IMR-90 (cell line): ENCODE measurements around the gene MCTP2. TPM values are rescaled to one million over a fixed set of nuclear protein-coding genes. Genes with fewer than 3 reads are reported as not detected.

ENCODE experiments used
- ATAC-seq: fragments of 200-7000 bp; cut with Tn5 transposase; 2 replicates; pipeline ENCODE4 v1.9.1; 2020; ENCODE audit warnings: low read depth, mild to moderate bottlenecking, moderate library complexity
- BruUV-seq: library from RNA; stranded (reverse); fragments of 400-500 nt; replicated peaks from 2 replicates; lab custom pipeline; 2021; lab: Mats Ljungman, UMichigan
- CTCF ChIA-PET: fragments of 300-600 bp; formaldehyde crosslinking; extraction: SDS; loops from one replicate; lab custom pipeline; 2021; ENCODE audit warnings: antibody characterized with exemption; lab: Yijun Ruan, JAX
- POLR2A ChIA-PET: fragments of 300-600 bp; sonication (Branson Sonifier 250); formaldehyde crosslinking; loops from one replicate; lab custom pipeline; 2022; ENCODE audit warnings: antibody characterized with exemption; ENCODE audit not compliant: unreplicated experiment; lab: Charles Lee
- DNase-seq: peaks from one replicate; pipeline ENCODE4 v3.0.0; 2013
- H2AFZ ChIP-seq: replicated peaks from 2 replicates; pipeline ENCODE3; 2013; ENCODE audit warnings: low read length, mild to moderate bottlenecking; ENCODE audit not compliant: poor library complexity
- H2AK5ac ChIP-seq: 2 replicates; pipeline ENCODE4 v1.6.1; 2013; ENCODE audit warnings: low read depth, low read length, inconsistent platforms
- H2AK9ac ChIP-seq: replicated peaks from 2 replicates; pipeline ENCODE3; 2013; ENCODE audit warnings: mild to moderate bottlenecking, low read depth, low read length, moderate library complexity; ENCODE audit not compliant: poor library complexity
- H2BK120ac ChIP-seq: 2 replicates; pipeline ENCODE4 v1.6.1; 2013; ENCODE audit warnings: low read depth, low read length, inconsistent platforms
- H2BK15ac ChIP-seq: 3 replicates; pipeline ENCODE4 v1.6.1; 2013; ENCODE audit warnings: low read depth, low read length, inconsistent platforms
- H2BK20ac ChIP-seq: 2 replicates; pipeline ENCODE4 v1.6.1; 2013; ENCODE audit warnings: low read depth, mild to moderate bottlenecking, inconsistent platforms, low read length, moderate library complexity
- H2BK5ac ChIP-seq: 2 replicates; pipeline ENCODE4 v1.6.1; 2013; ENCODE audit warnings: mild to moderate bottlenecking, low read depth, low read length, inconsistent platforms; ENCODE audit not compliant: poor library complexity, severe bottlenecking
- H3K14ac ChIP-seq: replicated peaks from 2 replicates; pipeline ENCODE4 v1.6.1; 2013; ENCODE audit warnings: low read depth, low read length, inconsistent platforms
- H3K18ac ChIP-seq: 2 replicates; pipeline ENCODE4 v1.6.1; 2013; ENCODE audit warnings: low read depth, low read length, control low read depth
- H3K23ac ChIP-seq: 2 replicates; pipeline ENCODE4 v1.6.1; 2013; ENCODE audit warnings: low read depth, low read length, inconsistent platforms
- H3K27ac ChIP-seq: 2 replicates; pipeline ENCODE4 v1.5.1; 2013; ENCODE audit warnings: mild to moderate bottlenecking, control low read depth, low read length; ENCODE audit not compliant: insufficient read depth
- H3K27me3 ChIP-seq: 2 replicates; pipeline ENCODE4 v1.6.1; 2013; ENCODE audit warnings: low read length; ENCODE audit not compliant: control insufficient read depth, insufficient read depth
- H3K36me3 ChIP-seq: 2 replicates; pipeline ENCODE4 v1.6.1; 2013; ENCODE audit warnings: low read length, mixed read lengths; ENCODE audit not compliant: control insufficient read depth, insufficient read depth
- H3K4ac ChIP-seq: 2 replicates; pipeline ENCODE4 v1.6.1; 2013; ENCODE audit warnings: low read depth, low read length, inconsistent platforms
- H3K4me1 ChIP-seq: 2 replicates; pipeline ENCODE4 v1.6.1; 2013; ENCODE audit warnings: low read length, mixed read lengths; ENCODE audit not compliant: control insufficient read depth, insufficient read depth
- H3K4me2 ChIP-seq: 2 replicates; pipeline ENCODE4 v1.6.1; 2013; ENCODE audit warnings: low read depth, mild to moderate bottlenecking, control low read depth, low read length, moderate library complexity
- H3K4me3 ChIP-seq: 2 replicates; pipeline ENCODE4 v1.5.1; 2013; ENCODE audit warnings: low read depth, mild to moderate bottlenecking, control low read depth, low read length, moderate library complexity; ENCODE audit not compliant: insufficient read depth
- H3K56ac ChIP-seq: 2 replicates; pipeline ENCODE4 v1.6.1; 2013; ENCODE audit warnings: low read length, inconsistent platforms; ENCODE audit not compliant: insufficient read depth; ENCODE audit errors: extremely low read depth
- H3K79me1 ChIP-seq, 2 experiments: 2 replicates each; pipeline ENCODE4 v1.6.1; 2013; ENCODE audit warnings: low read length in 2 of 2, inconsistent platforms in 1 of 2, low read depth in 1 of 2
- H3K9ac ChIP-seq: 2 replicates; pipeline ENCODE4 v1.6.1; 2013; ENCODE audit warnings: low read depth, low read length, control low read depth
- H3K9me1 ChIP-seq: 2 replicates; pipeline ENCODE4 v1.6.1; 2013; ENCODE audit warnings: low read length, inconsistent platforms; ENCODE audit not compliant: insufficient read depth
- H3K9me3 ChIP-seq: 2 replicates; pipeline ENCODE4 v1.6.1; 2013; ENCODE audit warnings: low read length; ENCODE audit not compliant: control insufficient read depth, insufficient read depth
- H4K20me1 ChIP-seq: 2 replicates; pipeline ENCODE4 v1.6.1; 2013; ENCODE audit warnings: low read length, inconsistent platforms; ENCODE audit not compliant: insufficient read depth
- H4K5ac ChIP-seq: 2 replicates; pipeline ENCODE4 v1.6.1; 2013; ENCODE audit warnings: mild to moderate bottlenecking, low read depth, low read length, control low read depth
- H4K8ac ChIP-seq, 2 experiments: 2 replicates each; pipeline ENCODE4 v1.6.1; 2013; ENCODE audit warnings: low read depth in 2 of 2, low read length in 2 of 2, control low read depth in 1 of 2, inconsistent platforms in 1 of 2
- H4K91ac ChIP-seq: 2 replicates; pipeline ENCODE4 v1.6.1; 2013; ENCODE audit warnings: low read depth, low read length, inconsistent platforms; ENCODE audit not compliant: insufficient read depth
- BHLHE40 ChIP-seq: fragments of 150-350 bp; IDR thresholded peaks from 2 replicates; pipeline ENCODE4 v1.6.1; 2016; ENCODE audit warnings: mild to moderate bottlenecking, low read depth, low read length
- CEBPB ChIP-seq: IDR thresholded peaks from 2 replicates; pipeline ENCODE4 v1.6.1; 2012; ENCODE audit warnings: low read depth, low read length, improper control_type of control experiment
- CHD1 ChIP-seq: IDR thresholded peaks from 2 replicates; pipeline ENCODE4 v1.6.1; 2012; ENCODE audit warnings: low read depth, low read length, improper control_type of control experiment
- CTCF ChIP-seq: conservative IDR thresholded peaks from 2 replicates; pipeline ENCODE4 v1.5.1; 2012; ENCODE audit warnings: mild to moderate bottlenecking, low read depth, low read length, improper control_type of control experiment
- ELK1 ChIP-seq: fragments of 150-350 bp; IDR thresholded peaks from 2 replicates; pipeline ENCODE4 v1.6.1; 2016; ENCODE audit warnings: low read depth, mild to moderate bottlenecking, low read length, moderate library complexity, borderline replicate concordance
- FOS ChIP-seq: fragments of 150-350 bp; IDR thresholded peaks from 2 replicates; pipeline ENCODE4 v1.6.1; 2016; ENCODE audit warnings: low read depth, low read length
- MAFK ChIP-seq: IDR thresholded peaks from 2 replicates; pipeline ENCODE4 v1.6.1; 2012; ENCODE audit warnings: low read depth, low read length, improper control_type of control experiment
- MAZ ChIP-seq: IDR thresholded peaks from 2 replicates; pipeline ENCODE4 v1.6.1; 2012; ENCODE audit warnings: low read depth, mild to moderate bottlenecking, low read length, improper control_type of control experiment, moderate library complexity, borderline replicate concordance
- MXI1 ChIP-seq: IDR thresholded peaks from 2 replicates; pipeline ENCODE4 v1.6.1; 2012; ENCODE audit warnings: low read depth, mild to moderate bottlenecking, low read length, moderate library complexity, borderline replicate concordance
- NFE2L2 ChIP-seq: fragments of 150-350 bp; IDR thresholded peaks from 2 replicates; pipeline ENCODE4 v1.6.1; 2016; ENCODE audit warnings: low read depth, mild to moderate bottlenecking, low read length
- POLR2A ChIP-seq: IDR thresholded peaks from 2 replicates; pipeline ENCODE4 v1.6.1; 2012; ENCODE audit warnings: mild to moderate bottlenecking, low read depth, low read length
- RAD21 ChIP-seq: IDR thresholded peaks from 2 replicates; pipeline ENCODE4 v1.6.1; 2012; ENCODE audit warnings: low read length, improper control_type of control experiment
- RCOR1 ChIP-seq: IDR thresholded peaks from 2 replicates; pipeline ENCODE4 v1.6.1; 2012; ENCODE audit warnings: mild to moderate bottlenecking, low read length, improper control_type of control experiment; ENCODE audit not compliant: insufficient replicate concordance
- RFX5 ChIP-seq: IDR thresholded peaks from 2 replicates; pipeline ENCODE4 v1.8.0; 2012; ENCODE audit warnings: low read depth, mild to moderate bottlenecking, low read length, moderate library complexity
- SMC3 ChIP-seq: fragments of 150-350 bp; IDR thresholded peaks from 2 replicates; pipeline ENCODE4 v1.6.1; 2016; ENCODE audit warnings: low read depth, mild to moderate bottlenecking, antibody characterized with exemption, low read length, moderate library complexity
- USF2 ChIP-seq: fragments of 150-350 bp; IDR thresholded peaks from 2 replicates; pipeline ENCODE4 v1.6.1; 2017; ENCODE audit warnings: mild to moderate bottlenecking, antibody characterized with exemption, low read length, low read depth
- WGBS, 2 experiments: methylation state at CpG; one replicate each; pipeline versions ENCODE4 v1.1.5 to v1.1.7; 2013; ENCODE audit warnings: missing lambda C conversion rate in 2 of 2; ENCODE audit not compliant: insufficient read length in 1 of 2; ENCODE audit errors: extremely low coverage in 2 of 2; 5-methylcytosine and 5-hydroxymethylcytosine counted together
- dilution Hi-C: fragments of 300-500 bp; cut with HindIII; formaldehyde crosslinking; loops from one replicate; pipeline ENCODE4 v1.14.3; 2018; ENCODE audit warnings: low sequenced_read_pairs; ENCODE audit not compliant: unreplicated experiment
- in situ Hi-C: fragments of 300-500 bp; cut with MboI; formaldehyde crosslinking; loops from 3 replicates; pipeline ENCODE4 v1.14.3; 2019; ENCODE audit warnings: low sequenced_read_pairs, inconsistent platforms, mixed read lengths
- intact Hi-C: fragments of 100-400 bp; cut with micrococcal nuclease; formaldehyde crosslinking; loops from 2 replicates; pipeline ENCODE4 v1.10.0; 2022
- polyA plus RNA-seq, 3 experiments: library from polyadenylated mRNA; depleted of rRNA; stranded (reverse); fragments of >200 nt; gene quantifications; 2 replicates each; pipeline ENCODE4 v1.2.3, GENCODE V29; 2012; ENCODE audit warnings: low replicate concordance in 1 of 3
- total RNA-seq: library from RNA; depleted of rRNA; stranded (reverse); fragments of >200 nt; gene quantifications from 2 replicates; pipeline ENCODE4 v1.2.3, GENCODE V29; 2012

MCTP2 gene
- total and polyA plus RNA-seq, 2 of the 4 experiments (the other 2 are of a cell fraction): 5.1 to 9.9 TPM

GRCh38 chr15:94273826-94274225, 42.5 kb downstream of the MCTP2 start:
- Histone ChIP-seq H3K79me1 (peaks cover 5 to 6% of the 10 kb centered on the region in 2 experiments; a peak in 3 of 4 replicates), H3K23ac (no peak overlapping the region), H3K9me3 (no peaks in the 10 kb centered on the region), H2AFZ (no peak overlapping the region), H3K27ac (no peak overlapping the region), H3K9ac (no peak overlapping the region), H2AK9ac (no peak overlapping the region), H4K91ac (no peak overlapping the region), H2BK120ac (no peak overlapping the region), H4K5ac (no peak overlapping the region), H3K36me3 (no peaks in the 10 kb centered on the region), H2BK5ac (no peak overlapping the region), H2BK15ac (no peak overlapping the region), H3K14ac (no peak overlapping the region), H2AK5ac (no peak overlapping the region), H4K20me1 (no peaks in the 10 kb centered on the region), H3K4me3 (no peak overlapping the region), H3K18ac (no peak overlapping the region), H3K56ac (no peak overlapping the region), H2BK20ac (no peak overlapping the region), H3K4me1 (no peaks in the 10 kb centered on the region), H4K8ac (no peak overlapping the region), H3K27me3 (no peaks in the 10 kb centered on the region), H3K9me1 (no peaks in the 10 kb centered on the region), H3K4ac (no peak overlapping the region), H3K4me2 (no peak overlapping the region)
- intact Hi-C loops (no loop called here), in situ Hi-C loops (no loop called here), dilution Hi-C loops (no loop called here)
- no peak for TF ChIP-seq CHD1
- no peak for TF ChIP-seq NFE2L2
- TF ChIP-seq MAZ: no peak
- no peak for TF ChIP-seq CTCF
- TF ChIP-seq RAD21: no peak
- no peak for TF ChIP-seq CEBPB
- no peak for TF ChIP-seq BHLHE40
- no peak for TF ChIP-seq ELK1
- no peak for TF ChIP-seq USF2
- TF ChIP-seq RCOR1: no peak
- no peak for TF ChIP-seq SMC3
- no peak for TF ChIP-seq RFX5
- no peak for TF ChIP-seq MAFK
- TF ChIP-seq POLR2A: no peak
- TF ChIP-seq FOS: no peak
- TF ChIP-seq MXI1: no peak
- no CpG with 5 or more reads among the region's 1 CpG for WGBS, 2 experiments
- ChIA-PET POLR2A (no interaction called here), CTCF (interaction anchor here (0.7 kb wide), 1 partner anchor 11 kb away, joined by 3 read pairs; no protein-coding TSS in a partner anchor)
- DNase-seq (no peak), ATAC-seq (no peak)
- no TSS peak for BruUV-seq
